Heart right ventricle (tissue), 16 donors: ENCODE data around the gene VTI1A. TPM values are rescaled to one million over a fixed set of nuclear protein-coding genes. Genes with fewer than 3 reads are reported as not detected.

ENCODE experiments used
- ATAC-seq, 8 donors: fragments of 200-7000 bp; cut with Tn5 transposase; one replicate each; pipeline ENCODE4 v1.9.1; 2020; ENCODE audit warnings: mild to moderate bottlenecking in 8 of 8, moderate library complexity in 8 of 8, moderate number of reproducible peaks in 1 of 8
- DNase-seq, 2 donors: peaks; one replicate each; pipeline ENCODE4 v3.0.0-alpha.2; 2020
- H3K27ac ChIP-seq, 10 donors: fragments of 200-600 bp; sonication (generic) in 2 of 10; one replicate each; pipeline versions ENCODE4 v1.5.0 to v1.8.0; 2020 to 2022; ENCODE audit warnings: mild to moderate bottlenecking in 3 of 10
- H3K27me3 ChIP-seq, 7 donors: fragments of 200-600 bp; one replicate each; pipeline ENCODE4 v1.8.0; 2021 to 2022; ENCODE audit warnings: mild to moderate bottlenecking in 2 of 7
- H3K36me3 ChIP-seq, 9 donors: fragments of 200-600 bp; sonication (generic) in 1 of 9; one replicate each; pipeline versions ENCODE4 v1.5.0 to v1.8.0; 2020 to 2022; ENCODE audit warnings: mild to moderate bottlenecking in 2 of 9
- H3K4me1 ChIP-seq, 9 donors: fragments of 200-600 bp; sonication (generic) in 1 of 9; one replicate each; pipeline versions ENCODE4 v1.5.0 to v1.8.0; 2020 to 2022; ENCODE audit warnings: mild to moderate bottlenecking in 4 of 9
- H3K4me3 ChIP-seq, 10 donors: fragments of 200-600 bp; sonication (generic) in 2 of 10; one replicate each; pipeline versions ENCODE4 v1.5.0 to v1.8.0; 2020 to 2022; ENCODE audit warnings: mild to moderate bottlenecking in 7 of 10, moderate library complexity in 2 of 10
- H3K9me3 ChIP-seq, 11 donors: fragments of 200-600 bp in 10 of 11; sonication (generic) in 2 of 11; one replicate each; pipeline versions ENCODE4 v1.5.0 to v1.8.0; 2013 to 2022; ENCODE audit warnings: mild to moderate bottlenecking in 2 of 11, control low read depth in 1 of 11, moderate library complexity in 1 of 11
- CTCF ChIP-seq, 9 donors: fragments of 200-600 bp; sonication (generic) in 2 of 9; IDR thresholded peaks; one replicate each; pipeline versions ENCODE4 v1.5.0 to v1.8.0; 2021 to 2022; ENCODE audit warnings: antibody characterized with exemption in 9 of 9, mild to moderate bottlenecking in 5 of 9, moderate library complexity in 1 of 9
- WGBS, 2 donors: extraction: QIAGEN DNeasy Blood & Tissue Kit; methylation state at CpG; one replicate each; pipeline ENCODE4 v1.1.7; 2013; ENCODE audit warnings: inconsistent platforms in 1 of 2; 5-methylcytosine and 5-hydroxymethylcytosine counted together
- intact Hi-C, 10 donors: fragments of 100-400 bp; cut with DNase I; formaldehyde crosslinking; loops; one replicate each; pipeline versions ENCODE4 v1.11.1 to v1.14.2; 2022
- polyA plus RNA-seq, 2 donors: library from polyadenylated mRNA; stranded (reverse); fragments of 200-250 nt; gene quantifications; one replicate each; pipeline ENCODE4 v1.2.3, GENCODE V29; 2013
- total RNA-seq, 10 donors: library from RNA; stranded (reverse); fragmentation: NEBNext Ultra II Directional in 3 of 10; extraction: Animal tissue kit (Norgen Biotek cat#: 25700) in 3 of 10; gene quantifications; one replicate each; pipeline versions ENCODE4 v1.2.1 to v1.2.4, GENCODE V29; 2021 to 2023
- donor health status: Arrhythmogenic right ventricular cardiomyopathy.
- donor health status: ischemic (EF 13 %, LVEDD 7.1; RV severe dilation, severe dysfunction).
- donor health status: healthy with polysubstance abuse.
- donor health status: DM: no; HTN: yes; CAD: no.
- donor health status: DM: no; HTN: no; CAD: no.
- donor health status: ischemic (EF 25% LVEDD 6.9; RV normal size, moderate dysfunction).
- donor health status: ischemic (EF 25% LVEDD 5.7; RV mildly dilated, moderate dysfunction).
- donor health status: healthy.
- donor health status: DM: yes; HTN: yes; CAD: no.
- donor health status: Ischemic cardiomyopathy.
- donor health status: ischemic (EF 35%, LVEDD 5.7; RV mildly dilated, moderate dysfunction).
- donor health status: nonischemic (EF 11% LVEDD 7.7; RV severe dilation, severe dysfunction).
- donor health status: DM: yes; HTN: yes; CAD: no.
- donor health status: PGD.
- donor health status: ischemic (EF 29% LVEDD 5.4; RV normal size, mild dysfunction).
- donor health status: nonischemic (EF 23%, LVEDD 6.1; RV moderate dilation, normal function).

VTI1A gene
- total and polyA plus RNA-seq, 12 donors = 6.2 to 24.5 (median 20.6) TPM

GRCh38 chr10:112823007-112823406 lies 376.0 kb downstream of the VTI1A start:
- ATAC-seq (no peak), DNase-seq (no peak)
- H3K27me3 ChIP-seq = no peaks in the 10 kb centered on the region
- no peaks in the 10 kb centered on the region for H3K4me1 ChIP-seq
- 96% methylated on average over 5 of the region's 5 CpGs for WGBS, 2 donors
- intact Hi-C loops = no loop called here
- no peaks in the 10 kb centered on the region for H3K9me3 ChIP-seq
- H3K36me3 ChIP-seq = no peaks in the 10 kb centered on the region
- no peak overlapping the region for H3K4me3 ChIP-seq
- no peak for TF ChIP-seq CTCF (IDR thresholded peaks at IDR 0.05)
- no peak overlapping the region for H3K27ac ChIP-seq

DNA sequence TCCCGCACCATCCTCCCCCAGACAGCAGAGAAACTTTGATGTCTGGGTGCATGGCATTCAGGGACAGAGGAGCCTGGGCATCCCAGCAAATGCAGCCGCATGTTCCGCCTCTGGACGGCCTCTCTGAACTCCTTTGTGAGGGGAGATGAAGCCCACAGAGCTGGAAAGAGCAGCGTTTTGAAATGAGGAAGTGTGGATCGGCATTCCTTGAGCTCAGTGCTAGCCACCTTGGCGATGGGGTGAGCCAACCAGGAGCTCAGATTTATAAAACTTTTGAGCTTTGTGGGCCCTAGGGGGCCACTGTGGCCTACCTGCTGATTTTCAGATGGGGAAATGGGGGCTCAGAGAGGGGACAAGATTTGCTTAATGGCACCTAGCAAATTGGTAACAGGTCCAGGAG lies 376.6 kb downstream of the VTI1A start:
- Histone ChIP-seq H3K27me3 (no peaks in the 10 kb centered on the region), H3K4me3 (no peak overlapping the region), H3K4me1 (no peaks in the 10 kb centered on the region), H3K27ac (no peak overlapping the region), H3K9me3 (no peaks in the 10 kb centered on the region), H3K36me3 (no peaks in the 10 kb centered on the region)
- no peak for TF ChIP-seq CTCF (IDR thresholded peaks at IDR 0.05)
- 91% methylated on average over 7 of the region's 7 CpGs for WGBS, 2 donors
- no peak for DNase-seq
- no peak for ATAC-seq
- intact Hi-C loops = no loop called here

GRCh38 chr10:112826018-112826697 lies 379.1 kb downstream of the VTI1A start:
- no peak for DNase-seq
- intact Hi-C loops = no loop called here
- Histone ChIP-seq H3K4me3 (no peak overlapping the region), H3K9me3 (no peaks in the 10 kb centered on the region), H3K27ac (no peak overlapping the region), H3K4me1 (no peaks in the 10 kb centered on the region), H3K27me3 (no peaks in the 10 kb centered on the region), H3K36me3 (no peaks in the 10 kb centered on the region)
- WGBS, 2 donors = 65 to 66% methylated on average over 7 of the region's 7 CpGs
- no peak for ATAC-seq
- no peak for TF ChIP-seq CTCF (IDR thresholded peaks at IDR 0.05)

GRCh38 chr10:112827086-112827485 lies 380.1 kb downstream of the VTI1A start:
- ATAC-seq (no peak), DNase-seq (no peak)
- Histone ChIP-seq H3K9me3 (no peaks in the 10 kb centered on the region), H3K4me3 (no peak overlapping the region), H3K27ac (no peak overlapping the region), H3K4me1 (no peaks in the 10 kb centered on the region), H3K27me3 (no peaks in the 10 kb centered on the region), H3K36me3 (no peaks in the 10 kb centered on the region)
- no peak for TF ChIP-seq CTCF (IDR thresholded peaks at IDR 0.05)
- intact Hi-C loops = no loop called here
- 95% methylated on average over 14 of the region's 14 CpGs for WGBS, 2 donors
